IMR-90 (cell line): ENCODE measurements around the gene ANKRD35. TPM values are rescaled to one million over a fixed set of nuclear protein-coding genes. Genes with fewer than 3 reads are reported as not detected.
"Not testable (repeated sequence)": the region's sequence is repeated elsewhere in the genome, so short reads cannot be mapped to it uniquely, and the experiment has no call there.

ENCODE experiments used
- ATAC-seq: fragments of 200-7000 bp; cut with Tn5 transposase; 2 replicates; pipeline ENCODE4 v1.9.1; 2020; ENCODE audit warnings: low read depth, mild to moderate bottlenecking, moderate library complexity
- BruUV-seq: library from RNA; stranded (reverse); fragments of 400-500 nt; replicated peaks from 2 replicates; lab custom pipeline; 2021; lab: Mats Ljungman, UMichigan
- CTCF ChIA-PET: fragments of 300-600 bp; formaldehyde crosslinking; extraction: SDS; loops from one replicate; lab custom pipeline; 2021; ENCODE audit warnings: antibody characterized with exemption; lab: Yijun Ruan, JAX
- POLR2A ChIA-PET: fragments of 300-600 bp; sonication (Branson Sonifier 250); formaldehyde crosslinking; loops from one replicate; lab custom pipeline; 2022; ENCODE audit warnings: antibody characterized with exemption; ENCODE audit not compliant: unreplicated experiment; lab: Charles Lee
- DNase-seq: peaks from one replicate; pipeline ENCODE4 v3.0.0; 2013
- H2AFZ ChIP-seq: replicated peaks from 2 replicates; pipeline ENCODE3; 2013; ENCODE audit warnings: low read length, mild to moderate bottlenecking; ENCODE audit not compliant: poor library complexity
- H2AK5ac ChIP-seq: 2 replicates; pipeline ENCODE4 v1.6.1; 2013; ENCODE audit warnings: low read depth, low read length, inconsistent platforms
- H2AK9ac ChIP-seq: replicated peaks from 2 replicates; pipeline ENCODE3; 2013; ENCODE audit warnings: mild to moderate bottlenecking, low read depth, low read length, moderate library complexity; ENCODE audit not compliant: poor library complexity
- H2BK120ac ChIP-seq: 2 replicates; pipeline ENCODE4 v1.6.1; 2013; ENCODE audit warnings: low read depth, low read length, inconsistent platforms
- H2BK15ac ChIP-seq: 3 replicates; pipeline ENCODE4 v1.6.1; 2013; ENCODE audit warnings: low read depth, low read length, inconsistent platforms
- H2BK20ac ChIP-seq: 2 replicates; pipeline ENCODE4 v1.6.1; 2013; ENCODE audit warnings: low read depth, mild to moderate bottlenecking, inconsistent platforms, low read length, moderate library complexity
- H2BK5ac ChIP-seq: 2 replicates; pipeline ENCODE4 v1.6.1; 2013; ENCODE audit warnings: mild to moderate bottlenecking, low read depth, low read length, inconsistent platforms; ENCODE audit not compliant: poor library complexity, severe bottlenecking
- H3K14ac ChIP-seq: replicated peaks from 2 replicates; pipeline ENCODE4 v1.6.1; 2013; ENCODE audit warnings: low read depth, low read length, inconsistent platforms
- H3K18ac ChIP-seq: 2 replicates; pipeline ENCODE4 v1.6.1; 2013; ENCODE audit warnings: low read depth, low read length, control low read depth
- H3K23ac ChIP-seq: 2 replicates; pipeline ENCODE4 v1.6.1; 2013; ENCODE audit warnings: low read depth, low read length, inconsistent platforms
- H3K27ac ChIP-seq: 2 replicates; pipeline ENCODE4 v1.5.1; 2013; ENCODE audit warnings: mild to moderate bottlenecking, control low read depth, low read length; ENCODE audit not compliant: insufficient read depth
- H3K27me3 ChIP-seq: 2 replicates; pipeline ENCODE4 v1.6.1; 2013; ENCODE audit warnings: low read length; ENCODE audit not compliant: control insufficient read depth, insufficient read depth
- H3K36me3 ChIP-seq: 2 replicates; pipeline ENCODE4 v1.6.1; 2013; ENCODE audit warnings: low read length, mixed read lengths; ENCODE audit not compliant: control insufficient read depth, insufficient read depth
- H3K4ac ChIP-seq: 2 replicates; pipeline ENCODE4 v1.6.1; 2013; ENCODE audit warnings: low read depth, low read length, inconsistent platforms
- H3K4me1 ChIP-seq: 2 replicates; pipeline ENCODE4 v1.6.1; 2013; ENCODE audit warnings: low read length, mixed read lengths; ENCODE audit not compliant: control insufficient read depth, insufficient read depth
- H3K4me2 ChIP-seq: 2 replicates; pipeline ENCODE4 v1.6.1; 2013; ENCODE audit warnings: low read depth, mild to moderate bottlenecking, control low read depth, low read length, moderate library complexity
- H3K4me3 ChIP-seq: 2 replicates; pipeline ENCODE4 v1.5.1; 2013; ENCODE audit warnings: low read depth, mild to moderate bottlenecking, control low read depth, low read length, moderate library complexity; ENCODE audit not compliant: insufficient read depth
- H3K56ac ChIP-seq: 2 replicates; pipeline ENCODE4 v1.6.1; 2013; ENCODE audit warnings: low read length, inconsistent platforms; ENCODE audit not compliant: insufficient read depth; ENCODE audit errors: extremely low read depth
- H3K79me1 ChIP-seq, 2 experiments: 2 replicates each; pipeline ENCODE4 v1.6.1; 2013; ENCODE audit warnings: low read length in 2 of 2, inconsistent platforms in 1 of 2, low read depth in 1 of 2
- H3K9ac ChIP-seq: 2 replicates; pipeline ENCODE4 v1.6.1; 2013; ENCODE audit warnings: low read depth, low read length, control low read depth
- H3K9me1 ChIP-seq: 2 replicates; pipeline ENCODE4 v1.6.1; 2013; ENCODE audit warnings: low read length, inconsistent platforms; ENCODE audit not compliant: insufficient read depth
- H3K9me3 ChIP-seq: 2 replicates; pipeline ENCODE4 v1.6.1; 2013; ENCODE audit warnings: low read length; ENCODE audit not compliant: control insufficient read depth, insufficient read depth
- H4K20me1 ChIP-seq: 2 replicates; pipeline ENCODE4 v1.6.1; 2013; ENCODE audit warnings: low read length, inconsistent platforms; ENCODE audit not compliant: insufficient read depth
- H4K5ac ChIP-seq: 2 replicates; pipeline ENCODE4 v1.6.1; 2013; ENCODE audit warnings: mild to moderate bottlenecking, low read depth, low read length, control low read depth
- H4K8ac ChIP-seq, 2 experiments: 2 replicates each; pipeline ENCODE4 v1.6.1; 2013; ENCODE audit warnings: low read depth in 2 of 2, low read length in 2 of 2, control low read depth in 1 of 2, inconsistent platforms in 1 of 2
- H4K91ac ChIP-seq: 2 replicates; pipeline ENCODE4 v1.6.1; 2013; ENCODE audit warnings: low read depth, low read length, inconsistent platforms; ENCODE audit not compliant: insufficient read depth
- WGBS, 2 experiments: methylation state at CpG; one replicate each; pipeline versions ENCODE4 v1.1.5 to v1.1.7; 2013; ENCODE audit warnings: missing lambda C conversion rate in 2 of 2; ENCODE audit not compliant: insufficient read length in 1 of 2; ENCODE audit errors: extremely low coverage in 2 of 2; 5-methylcytosine and 5-hydroxymethylcytosine counted together
- dilution Hi-C: fragments of 300-500 bp; cut with HindIII; formaldehyde crosslinking; loops from one replicate; pipeline ENCODE4 v1.14.3; 2018; ENCODE audit warnings: low sequenced_read_pairs; ENCODE audit not compliant: unreplicated experiment
- in situ Hi-C: fragments of 300-500 bp; cut with MboI; formaldehyde crosslinking; loops from 3 replicates; pipeline ENCODE4 v1.14.3; 2019; ENCODE audit warnings: low sequenced_read_pairs, inconsistent platforms, mixed read lengths
- intact Hi-C: fragments of 100-400 bp; cut with micrococcal nuclease; formaldehyde crosslinking; loops from 2 replicates; pipeline ENCODE4 v1.10.0; 2022
- polyA plus RNA-seq, 3 experiments: library from polyadenylated mRNA; depleted of rRNA; stranded (reverse); fragments of >200 nt; gene quantifications; 2 replicates each; pipeline ENCODE4 v1.2.3, GENCODE V29; 2012; ENCODE audit warnings: low replicate concordance in 1 of 3
- total RNA-seq: library from RNA; depleted of rRNA; stranded (reverse); fragments of >200 nt; gene quantifications from 2 replicates; pipeline ENCODE4 v1.2.3, GENCODE V29; 2012

Gene ANKRD35
- total and polyA plus RNA-seq, 2 of the 4 experiments (the other 2 are of a cell fraction): 0.90 to 2.4 TPM

- H2BK5ac ChIP-seq, H4K5ac ChIP-seq, H2AFZ ChIP-seq, H2AK5ac ChIP-seq, H3K56ac ChIP-seq, H3K9me3 ChIP-seq, intact Hi-C loops, H3K9ac ChIP-seq, H3K27ac ChIP-seq, H3K4me3 ChIP-seq, H3K14ac ChIP-seq, CTCF ChIA-PET, H3K23ac ChIP-seq, H4K91ac ChIP-seq, H3K4me2 ChIP-seq, DNase-seq, BruUV-seq, ATAC-seq, H3K4ac ChIP-seq, H2BK15ac ChIP-seq, H2AK9ac ChIP-seq, H4K20me1 ChIP-seq, H3K18ac ChIP-seq, H2BK120ac ChIP-seq, H3K36me3 ChIP-seq, H3K27me3 ChIP-seq, dilution Hi-C loops, H3K4me1 ChIP-seq, H4K8ac ChIP-seq, H2BK20ac ChIP-seq, H3K9me1 ChIP-seq: not testable (repeated sequence)
- POLR2A ChIA-PET: interaction anchor here (0.7 kb wide), 1 partner anchor 13 kb away, joined by 5 read pairs; no protein-coding TSS in a partner anchor
- in situ Hi-C loops: loop anchor here (5.0 kb wide), 1 partner anchor 48 kb away; no protein-coding TSS in a partner anchor
- WGBS, 2 experiments: no CpG with 5 or more reads among the region's 4 CpGs
- peaks cover 15 to 31% of the 10 kb centered on the region in 2 experiments for H3K79me1 ChIP-seq
These were observed 34.6 kb upstream of the ANKRD35 start for GRCh38 chr1:145920297-145920696.
